ENCODE data around the gene AIRE.

DNA sequence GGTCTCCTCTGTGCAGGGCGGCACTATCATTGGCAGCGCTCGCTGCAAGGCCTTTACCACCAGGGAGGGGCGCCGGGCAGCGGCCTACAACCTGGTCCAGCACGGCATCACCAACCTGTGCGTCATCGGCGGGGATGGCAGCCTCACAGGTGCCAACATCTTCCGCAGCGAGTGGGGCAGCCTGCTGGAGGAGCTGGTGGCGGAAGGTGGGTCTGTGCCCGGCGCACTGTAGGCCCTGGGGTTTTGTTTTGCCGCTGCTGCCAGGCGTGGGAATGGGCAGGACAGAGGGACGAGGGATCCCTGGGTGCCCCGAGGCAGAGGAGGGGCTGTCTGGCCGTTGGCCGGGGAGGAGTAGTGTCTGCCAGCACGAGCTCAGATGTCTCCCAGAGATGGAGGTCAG lies 26.4 kb downstream of the AIRE start:
- no peak for TF ChIP-seq EZH2 (IDR thresholded peaks at IDR 0.05)
- TF ChIP-seq, protein P1, sequence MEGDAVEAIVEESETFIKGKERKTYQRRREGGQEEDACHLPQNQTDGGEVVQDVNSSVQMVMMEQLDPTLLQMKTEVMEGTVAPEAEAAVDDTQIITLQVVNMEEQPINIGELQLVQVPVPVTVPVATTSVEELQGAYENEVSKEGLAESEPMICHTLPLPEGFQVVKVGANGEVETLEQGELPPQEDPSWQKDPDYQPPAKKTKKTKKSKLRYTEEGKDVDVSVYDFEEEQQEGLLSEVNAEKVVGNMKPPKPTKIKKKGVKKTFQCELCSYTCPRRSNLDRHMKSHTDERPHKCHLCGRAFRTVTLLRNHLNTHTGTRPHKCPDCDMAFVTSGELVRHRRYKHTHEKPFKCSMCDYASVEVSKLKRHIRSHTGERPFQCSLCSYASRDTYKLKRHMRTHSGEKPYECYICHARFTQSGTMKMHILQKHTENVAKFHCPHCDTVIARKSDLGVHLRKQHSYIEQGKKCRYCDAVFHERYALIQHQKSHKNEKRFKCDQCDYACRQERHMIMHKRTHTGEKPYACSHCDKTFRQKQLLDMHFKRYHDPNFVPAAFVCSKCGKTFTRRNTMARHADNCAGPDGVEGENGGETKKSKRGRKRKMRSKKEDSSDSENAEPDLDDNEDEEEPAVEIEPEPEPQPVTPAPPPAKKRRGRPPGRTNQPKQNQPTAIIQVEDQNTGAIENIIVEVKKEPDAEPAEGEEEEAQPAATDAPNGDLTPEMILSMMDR (IDR thresholded peaks at IDR 0.05): no peak
- TF ChIP-seq EZH2phosphoT487 (IDR thresholded peaks at IDR 0.05): no peak
